Epithelial cell of esophagus (primary cell): Measurements from ENCODE around the gene CASZ1.

ENCODE experiments used
- DNase-seq: peaks from one replicate; pipeline ENCODE4 v3.0.0; 2010; ENCODE audit warnings: low read depth
- H3K4me3 ChIP-seq: 2 replicates; pipeline ENCODE4 v1.5.1; 2011; ENCODE audit warnings: mild to moderate bottlenecking, low read length, control low read depth
- CTCF ChIP-seq: IDR thresholded peaks from 2 replicates; pipeline ENCODE4 v1.5.1; 2011; ENCODE audit warnings: low read depth, mild to moderate bottlenecking, low read length, control low read depth, inconsistent platforms; ENCODE audit not compliant: insufficient read depth; ENCODE audit errors: missing control alignments

Gene CASZ1

GRCh38 chr1:10657088-10657847 is 139.2 kb downstream of the CASZ1 start:
- TF ChIP-seq CTCF = no peak
- DNase-seq = no peak

GRCh38 chr1:10656431-10656830 is 140.0 kb downstream of the CASZ1 start:
- H3K4me3 ChIP-seq = no peak overlapping the region
- no peak for DNase-seq
- no peak for TF ChIP-seq CTCF

More at GRCh38 chr1:10657088-10657847, 139.2 kb downstream of the CASZ1 start:
- H3K4me3 ChIP-seq = no peak overlapping the region

GRCh38 chr1:10655002-10655401 is 141.4 kb downstream of the CASZ1 start:
- no peak for TF ChIP-seq CTCF
- no peak overlapping the region for H3K4me3 ChIP-seq
- DNase-seq = no peak

- no peak for DNase-seq
- TF ChIP-seq CTCF = no peak
- H3K4me3 ChIP-seq = no peak overlapping the region
These were observed 142.9 kb downstream of the CASZ1 start for GRCh38 chr1:10653370-10654125.

GRCh38 chr1:10652626-10653025 is 143.8 kb downstream of the CASZ1 start:
- TF ChIP-seq CTCF = no peak
- no peak for DNase-seq
- no peak overlapping the region for H3K4me3 ChIP-seq

GRCh38 chr1:10651793-10652192 is 144.7 kb downstream of the CASZ1 start:
- H3K4me3 ChIP-seq = no peak overlapping the region
- no peak for DNase-seq

More at GRCh38 chr1:10651793-10652192, 144.7 kb downstream of the CASZ1 start:
- no peak for TF ChIP-seq CTCF
